SU-DHL-6 (cell line): ENCODE results near the gene MAPK6.
"Not testable (repeated sequence)": the region's sequence is repeated elsewhere in the genome, so short reads cannot be mapped to it uniquely, and the experiment has no call there.

Source experiments
- H2AFZ ChIP-seq: fragments of 200-600 bp; sonication (generic); 2 replicates; pipeline ENCODE4 v1.6.1; 2014; ENCODE audit warnings: low read depth, mild to moderate bottlenecking, moderate library complexity, mixed read lengths, antibody characterized with exemption, low read length; ENCODE audit not compliant: severe bottlenecking
- H3F3A ChIP-seq: fragments of 200-600 bp; shearing (Covaris generic); 2 replicates; pipeline ENCODE4 v1.6.0; 2016; ENCODE audit warnings: antibody characterized with exemption, mild to moderate bottlenecking; ENCODE audit not compliant: insufficient read depth
- H3K27ac ChIP-seq: fragments of 200-600 bp; sonication (generic); 2 replicates; pipeline ENCODE4 v1.5.1; 2016; ENCODE audit warnings: low read depth, mild to moderate bottlenecking, low read length, moderate library complexity, mixed read lengths
- H3K27me3 ChIP-seq: fragments of 200-600 bp; sonication (generic), shearing (Covaris generic); 2 replicates; pipeline ENCODE4 v1.6.0; 2014; ENCODE audit warnings: mild to moderate bottlenecking, low read length
- H3K36me3 ChIP-seq: fragments of 200-600 bp; sonication (generic); 2 replicates; pipeline ENCODE4 v1.6.1; 2014; ENCODE audit warnings: mild to moderate bottlenecking, low read length, mixed read lengths
- H3K4me2 ChIP-seq: fragments of 300-600, 200-600 bp; shearing (Covaris generic), sonication (generic); 2 replicates; pipeline ENCODE4 v1.6.0; 2014; ENCODE audit warnings: low read length, low read depth, mild to moderate bottlenecking; ENCODE audit not compliant: poor library complexity, severe bottlenecking
- H3K4me3 ChIP-seq: fragments of 200-600 bp; sonication (generic); 2 replicates; pipeline ENCODE4 v1.5.1; 2014; ENCODE audit warnings: antibody characterized with exemption, low read length, mild to moderate bottlenecking, mixed read lengths; ENCODE audit not compliant: insufficient read depth, poor library complexity, severe bottlenecking
- H3K79me2 ChIP-seq: fragments of 200-600 bp; sonication (generic); 2 replicates; pipeline ENCODE4 v1.6.1; 2014; ENCODE audit warnings: mild to moderate bottlenecking, low read length, moderate library complexity; ENCODE audit not compliant: insufficient read depth
- H3K9ac ChIP-seq: fragments of 200-600 bp; sonication (generic); 2 replicates; pipeline ENCODE4 v1.7.0; 2014; ENCODE audit warnings: mild to moderate bottlenecking, low read length
- H3K9me2 ChIP-seq: fragments of 200-600 bp; sonication (generic); replicated peaks from 2 replicates; pipeline ENCODE4 v1.6.1; 2014; ENCODE audit warnings: low read length; ENCODE audit not compliant: insufficient read depth
- H3K9me3 ChIP-seq: fragments of 200-600 bp; sonication (generic); 2 replicates; pipeline ENCODE4 v1.6.1; 2014; ENCODE audit warnings: low read length, mixed read lengths; ENCODE audit not compliant: insufficient read depth
- H4K20me1 ChIP-seq: fragments of 200-600 bp; sonication (generic); 2 replicates; pipeline ENCODE4 v1.6.1; 2014; ENCODE audit warnings: low read depth, mild to moderate bottlenecking, antibody characterized with exemption, low read length, moderate library complexity, mixed read lengths
- CTCF ChIP-seq: fragments of 200-600 bp; sonication (generic); IDR thresholded peaks from one replicate; pipeline ENCODE4 v1.5.1; 2017; ENCODE audit warnings: antibody characterized with exemption, mild to moderate bottlenecking, low read length, moderate library complexity; ENCODE audit not compliant: insufficient read depth, poor library complexity, severe bottlenecking
- EZH2phosphoT487 ChIP-seq: fragments of 200-600 bp; sonication (generic), shearing (Covaris generic); conservative IDR thresholded peaks from 2 replicates; pipeline ENCODE4 v1.6.1; 2018; ENCODE audit warnings: mild to moderate bottlenecking, antibody characterized with exemption, low read length, moderate library complexity, mixed read lengths

The MAPK6 gene

DNA sequence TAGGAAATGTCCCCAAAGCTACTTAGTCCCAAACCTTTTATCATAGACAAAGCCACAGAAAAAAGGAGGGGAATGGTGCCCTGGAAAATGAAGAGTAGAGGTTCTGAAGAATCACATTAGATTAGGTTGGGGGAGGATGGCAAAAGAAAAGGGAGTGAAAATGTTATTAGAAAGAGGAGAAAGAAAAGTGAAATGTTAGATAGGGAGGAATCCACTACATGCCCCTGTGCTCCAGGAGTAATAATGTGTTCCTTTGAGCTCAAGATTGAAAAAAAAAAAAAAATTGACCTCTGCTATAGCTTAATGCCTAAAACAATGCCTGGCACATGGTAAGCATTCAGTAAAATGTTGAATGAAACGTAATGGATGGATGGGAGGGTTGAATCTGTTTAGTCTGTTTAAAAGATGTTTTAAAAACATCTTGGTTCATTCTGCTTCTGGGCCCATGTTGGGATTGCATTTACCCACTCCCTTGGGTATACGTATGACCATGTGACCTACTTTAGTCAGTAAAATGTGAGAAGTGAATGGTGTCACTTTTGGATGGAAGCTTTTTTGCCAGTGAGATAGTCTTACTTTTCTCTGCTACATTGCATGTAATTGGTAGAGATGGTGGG, 19.0 kb downstream of the MAPK6 start:
- H3K27me3 ChIP-seq = no peaks in the 10 kb centered on the region
- no peak overlapping the region for H3K27ac ChIP-seq

DNA sequence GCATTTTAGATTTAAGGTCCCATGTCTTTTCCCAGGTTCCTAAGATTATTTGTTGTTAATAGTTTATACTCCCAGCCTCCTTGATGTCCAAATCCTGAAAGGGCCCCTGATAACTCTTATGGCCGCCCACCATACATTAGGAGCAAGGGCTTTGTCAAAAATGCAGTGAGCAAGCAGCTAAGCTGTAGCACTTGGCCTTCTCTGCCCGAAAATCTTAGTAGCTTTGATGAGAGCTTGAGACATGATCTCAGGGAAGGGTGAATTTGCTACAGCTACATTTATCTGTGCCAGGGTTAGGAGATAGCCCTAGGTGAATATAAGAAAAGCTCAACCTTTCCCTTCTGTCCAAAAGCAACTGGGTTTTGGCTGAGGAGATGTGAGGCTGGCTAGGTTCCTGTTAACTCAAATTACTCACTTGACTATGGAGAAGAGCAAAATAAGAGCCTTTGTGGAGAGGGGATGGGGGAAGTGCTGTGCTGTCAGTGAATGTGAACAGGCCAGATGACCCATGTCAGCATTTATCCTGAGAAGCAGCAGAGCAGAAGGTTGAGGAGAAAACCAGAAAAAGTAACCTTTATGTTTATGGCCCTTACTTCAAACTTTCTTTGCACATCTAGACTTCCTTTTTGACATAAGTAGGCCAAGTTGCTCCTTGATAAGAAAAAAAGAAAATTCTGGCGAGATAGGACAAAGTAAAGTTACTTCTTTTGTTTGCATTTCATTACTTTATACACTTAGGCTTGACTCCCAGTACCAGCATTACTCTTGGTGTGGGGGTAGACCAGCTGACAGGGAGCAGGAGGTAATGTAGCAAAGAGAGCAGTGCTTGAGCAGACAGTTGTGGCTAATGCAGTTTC, 21.1 kb downstream of the MAPK6 start:
- H3K4me3 ChIP-seq = no peak overlapping the region
- no peaks in the 10 kb centered on the region for H3K27me3 ChIP-seq
- no peaks in the 10 kb centered on the region for H3K9me3 ChIP-seq
- H3K4me2 ChIP-seq = no peak overlapping the region
- peaks cover 9% of the 10 kb centered on the region; the same call in 1 of the 2 replicates for H3F3A ChIP-seq
- TF ChIP-seq EZH2phosphoT487 = no peak
- TF ChIP-seq CTCF = no peak
- no peaks in the 10 kb centered on the region for H3K36me3 ChIP-seq
- no peaks in the 10 kb centered on the region for H3K9me2 ChIP-seq
- H2AFZ ChIP-seq = no peak overlapping the region
- H3K79me2 ChIP-seq = peaks cover 98% of the 10 kb centered on the region
- 0 out of 2 replicates have a peak, but pooled peaks cover 4% of the 10 kb centered on the region for H4K20me1 ChIP-seq
- H3K9ac ChIP-seq = no peak overlapping the region
- no peak overlapping the region for H3K27ac ChIP-seq

More for the DNA sequence above, 19.0 kb downstream of the MAPK6 start:
- TF ChIP-seq CTCF = no peak
- TF ChIP-seq EZH2phosphoT487 = no peak
- peaks cover 5% of the 10 kb centered on the region; the same call in 1 of the 2 replicates for H3K9me3 ChIP-seq
- H3K4me3 ChIP-seq = no peak overlapping the region
- H3K79me2 ChIP-seq = peaks cover 100% of the 10 kb centered on the region
- no peak overlapping the region for H3K4me2 ChIP-seq
- H3K9ac ChIP-seq = no peak overlapping the region
- 0 out of 2 replicates have a peak, but pooled peaks cover 4% of the 10 kb centered on the region for H4K20me1 ChIP-seq
- no peaks in the 10 kb centered on the region; the same call in 1 of the 2 replicates for H3K36me3 ChIP-seq
- no peaks in the 10 kb centered on the region for H3K9me2 ChIP-seq
- 0 out of 2 replicates have a peak, but pooled peaks cover 4% of the 10 kb centered on the region for H3F3A ChIP-seq
- H2AFZ ChIP-seq = no peak overlapping the region

GRCh38 chr15:52042051-52042851, 23.2 kb downstream of the MAPK6 start:
- Histone ChIP-seq H3K27ac (no peak overlapping the region), H3K9me2 (no peaks in the 10 kb centered on the region), H3K27me3 (no peaks in the 10 kb centered on the region), H3K9ac (no peak overlapping the region), H4K20me1 (0 out of 2 replicates have a peak, but pooled peaks cover 4% of the 10 kb centered on the region), H2AFZ (no peak overlapping the region), H3K4me2 (no peak overlapping the region), H3F3A (peaks cover 12% of the 10 kb centered on the region; the same call in 1 of the 2 replicates), H3K9me3 (no peaks in the 10 kb centered on the region), H3K36me3 (no peaks in the 10 kb centered on the region; the same call in 1 of the 2 replicates), H3K79me2 (peaks cover 95% of the 10 kb centered on the region), H3K4me3 (no peak overlapping the region)
- TF ChIP-seq CTCF (no peak), EZH2phosphoT487 (no peak)

GRCh38 chr15:52045795-52046298, 26.8 kb downstream of the MAPK6 start:
- H3K9me3 ChIP-seq, H2AFZ ChIP-seq, H3K27me3 ChIP-seq, H3K4me3 ChIP-seq, H4K20me1 ChIP-seq, H3K36me3 ChIP-seq, H3K9me2 ChIP-seq: not testable (repeated sequence)
- Histone ChIP-seq H3K79me2 (peaks cover 72% of the 10 kb centered on the region), H3K27ac (peak overlapping the region; percentile 62), H3K9ac (peak overlapping the region; percentile 0; the same call in 1 of the 2 replicates), H3K4me2 (peak overlapping the region; percentile 53), H3F3A (peaks cover 12% of the 10 kb centered on the region; the same call in 1 of the 2 replicates)

DNA sequence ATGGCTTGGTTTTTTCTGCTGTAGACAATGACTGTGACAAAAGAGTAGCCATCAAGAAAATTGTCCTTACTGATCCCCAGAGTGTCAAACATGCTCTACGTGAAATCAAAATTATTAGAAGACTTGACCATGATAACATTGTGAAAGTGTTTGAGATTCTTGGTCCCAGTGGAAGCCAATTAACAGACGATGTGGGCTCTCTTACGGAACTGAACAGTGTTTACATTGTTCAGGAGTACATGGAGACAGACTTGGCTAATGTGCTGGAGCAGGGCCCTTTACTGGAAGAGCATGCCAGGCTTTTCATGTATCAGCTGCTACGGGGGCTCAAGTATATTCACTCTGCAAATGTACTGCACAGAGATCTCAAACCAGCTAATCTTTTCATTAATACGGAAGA, 27.5 kb downstream of the MAPK6 start:
- H3K27me3 ChIP-seq, H3K9me3 ChIP-seq, H3K9ac ChIP-seq, H3K36me3 ChIP-seq, H4K20me1 ChIP-seq, H3K4me3 ChIP-seq, H2AFZ ChIP-seq, H3K9me2 ChIP-seq, H3K4me2 ChIP-seq: not testable (repeated sequence)
- Histone ChIP-seq H3F3A (peaks cover 12% of the 10 kb centered on the region; the same call in 1 of the 2 replicates), H3K27ac (peak overlapping the region; percentile 62; the same call in 1 of the 2 replicates), H3K79me2 (peaks cover 65% of the 10 kb centered on the region)
